WTC11 (cell line): Measurements from ENCODE around the gene C4orf36. TPM values are rescaled to one million over a fixed set of nuclear protein-coding genes. Genes with fewer than 3 reads are reported as not detected.

Source experiments
- ATAC-seq: fragments of 200-7000 bp; cut with Tn5 transposase; 2 replicates; pipeline ENCODE4 v1.10.0; 2021; ENCODE audit warnings: mild to moderate bottlenecking, moderate library complexity
- CTCF ChIA-PET: fragments of 300-600 bp; sonication (Branson Sonifier 250); formaldehyde crosslinking; loops from one replicate; lab custom pipeline; 2021; ENCODE audit warnings: antibody characterized with exemption; lab: Charles Lee
- POLR2A ChIA-PET: fragments of 350-600 bp; sonication (Branson Sonifier 250); formaldehyde crosslinking; loops from one replicate; lab custom pipeline; 2021; ENCODE audit warnings: antibody characterized with exemption; lab: Charles Lee
- DNase-seq: peaks from one replicate; pipeline ENCODE4 v3.0.0; 2021; ENCODE audit warnings: low spot score
- H3K27ac Mint-ChIP-seq: 2 replicates; pipeline ENCODE4 v1.8.0; 2021; ENCODE audit warnings: mixed read lengths
- H3K27me3 Mint-ChIP-seq: 2 replicates; pipeline ENCODE4 v1.8.0; 2021; ENCODE audit warnings: low read depth, mild to moderate bottlenecking, moderate library complexity, mixed read lengths
- H3K36me3 Mint-ChIP-seq: 2 replicates; pipeline ENCODE4 v1.8.0; 2021; ENCODE audit warnings: mixed read lengths
- H3K4me1 Mint-ChIP-seq: 2 replicates; pipeline ENCODE4 v1.8.0; 2022; ENCODE audit warnings: mixed read lengths
- H3K4me3 Mint-ChIP-seq: 2 replicates; pipeline ENCODE4 v1.8.0; 2021; ENCODE audit warnings: mild to moderate bottlenecking, moderate library complexity, mixed read lengths
- H3K9me3 Mint-ChIP-seq: 2 replicates; pipeline ENCODE4 v1.8.0; 2021; ENCODE audit warnings: mixed read lengths
- CREB1 ChIP-seq: sonication (generic); formaldehyde crosslinking; IDR thresholded peaks from 2 replicates; pipeline ENCODE4 v1.8.0; 2023; ENCODE audit warnings: mild to moderate bottlenecking, missing genetic modification reagents
- CTCF ChIP-seq: fragments of 200-600 bp; IDR thresholded peaks from 2 replicates; pipeline ENCODE4 v1.8.0; 2022; ENCODE audit warnings: antibody characterized with exemption
- E2F1 ChIP-seq: sonication (generic); formaldehyde crosslinking; IDR thresholded peaks from 2 replicates; pipeline ENCODE4 v1.8.0; 2022; ENCODE audit warnings: mild to moderate bottlenecking, missing genetic modification reagents
- E2F5 ChIP-seq: sonication (generic); formaldehyde crosslinking; IDR thresholded peaks from 2 replicates; pipeline ENCODE4 v1.8.1; 2022; ENCODE audit warnings: mild to moderate bottlenecking, moderate library complexity, missing genetic modification reagents
- ELF4 ChIP-seq: sonication (generic); formaldehyde crosslinking; IDR thresholded peaks from 2 replicates; pipeline ENCODE4 v1.8.1; 2022; ENCODE audit warnings: low read depth, mild to moderate bottlenecking, moderate library complexity, missing genetic modification reagents
- FOXP4 ChIP-seq: sonication (generic); formaldehyde crosslinking; IDR thresholded peaks from 2 replicates; pipeline ENCODE4 v1.8.0; 2022; ENCODE audit warnings: mild to moderate bottlenecking, missing genetic modification reagents
- IRF1 ChIP-seq: sonication (generic); formaldehyde crosslinking; IDR thresholded peaks from 2 replicates; pipeline ENCODE4 v1.8.0; 2023; ENCODE audit warnings: missing genetic modification reagents
- PRRX2 ChIP-seq: fragments of 250-450 bp; sonication (Bioruptor Pico); IDR thresholded peaks from 2 replicates; pipeline ENCODE4 v1.8.0; 2021; ENCODE audit warnings: mild to moderate bottlenecking
- SMAD3 ChIP-seq: sonication (generic); formaldehyde crosslinking; IDR thresholded peaks from 2 replicates; pipeline ENCODE4 v1.8.0; 2022; ENCODE audit warnings: missing genetic modification reagents, mild to moderate bottlenecking, borderline replicate concordance
- TCF7 ChIP-seq: sonication (generic); formaldehyde crosslinking; IDR thresholded peaks from 2 replicates; pipeline ENCODE4 v1.8.0; 2022; ENCODE audit warnings: mild to moderate bottlenecking, low read depth, missing genetic modification reagents, moderate library complexity
- ZNF396 ChIP-seq: fragments of 250-450 bp; sonication (Bioruptor Pico); IDR thresholded peaks from 2 replicates; pipeline ENCODE4 v1.8.0; 2021; ENCODE audit warnings: mild to moderate bottlenecking, moderate library complexity, borderline replicate concordance
- ZNF512 ChIP-seq: sonication (generic); formaldehyde crosslinking; IDR thresholded peaks from 2 replicates; pipeline ENCODE4 v1.8.1; 2022; ENCODE audit warnings: missing genetic modification reagents, borderline replicate concordance
- ZNF532 ChIP-seq: fragments of 250-450 bp; sonication (Bioruptor Pico); IDR thresholded peaks from 2 replicates; pipeline ENCODE4 v1.9.0; 2021; ENCODE audit warnings: mild to moderate bottlenecking, borderline replicate concordance
- total RNA-seq: library from RNA; stranded (reverse); gene quantifications from 3 replicates; pipeline ENCODE4 v1.2.3, GENCODE V29; 2021

C4orf36 gene
- total RNA-seq, 1 experiment from 2014 or later: 0.79 TPM

GRCh38 chr4:86846921-86847320 is 45.3 kb downstream of the C4orf36 start:
- Mint-ChIP-seq H3K9me3 (no peaks in the 10 kb centered on the region), H3K27me3 (peaks cover 6% of the 10 kb centered on the region), H3K36me3 (no peaks in the 10 kb centered on the region), H3K4me3 (no peak overlapping the region), H3K27ac (no peak overlapping the region), H3K4me1 (peaks cover 10% of the 10 kb centered on the region)
- ChIA-PET POLR2A (no interaction called here), CTCF (interaction anchor here (2.0 kb wide), 1 partner anchor 32 kb away, joined by 8 read pairs; no protein-coding TSS in a partner anchor)
- no peak for DNase-seq
- no peak for TF ChIP-seq E2F5
- no peak for TF ChIP-seq FOXP4 (CRISPR knock-in tag)
- TF ChIP-seq SMAD3 (CRISPR knock-in tag): no peak
- TF ChIP-seq ZNF532: no peak
- no peak for TF ChIP-seq TCF7 (CRISPR knock-in tag)
- TF ChIP-seq CTCF: no peak
- TF ChIP-seq ZNF396 (CRISPR knock-in tag): no peak
- TF ChIP-seq PRRX2 (CRISPR knock-in tag): no peak
- no peak for TF ChIP-seq CREB1 (CRISPR knock-in tag)
- ATAC-seq: no peak

- ChIA-PET POLR2A (no interaction called here), CTCF (no interaction called here)
- H3K9me3 Mint-ChIP-seq: no peaks in the 10 kb centered on the region
Measured at GRCh38 chr4:86845593-86845992, 46.6 kb downstream of the C4orf36 start.

More at GRCh38 chr4:86845593-86845992, 46.6 kb downstream of the C4orf36 start:
- no peak overlapping the region for H3K27ac Mint-ChIP-seq
- ATAC-seq (no peak), DNase-seq (no peak)
- H3K36me3 Mint-ChIP-seq: no peaks in the 10 kb centered on the region
- H3K4me1 Mint-ChIP-seq: peaks cover 10% of the 10 kb centered on the region
- peaks cover 6% of the 10 kb centered on the region for H3K27me3 Mint-ChIP-seq
- H3K4me3 Mint-ChIP-seq: no peak overlapping the region
- TF ChIP-seq E2F1 (CRISPR knock-in tag): no peak
- TF ChIP-seq ELF4 (CRISPR knock-in tag): no peak
- TF ChIP-seq IRF1: no peak
- no peak for TF ChIP-seq ZNF512 (CRISPR knock-in tag)
- TF ChIP-seq, all 79 proteins: peak for 0
